OCI-LY1 (cell line): ENCODE data around the gene PRLR.

ENCODE experiments used
- H2AFZ ChIP-seq: fragments of 200-600 bp; sonication (generic), shearing (Covaris generic); 2 replicates; pipeline ENCODE4 v1.6.0; 2014; ENCODE audit warnings: antibody characterized with exemption, mild to moderate bottlenecking, low read length
- H3F3A ChIP-seq: fragments of 200-600 bp; sonication (generic), shearing (Covaris generic); 2 replicates; pipeline ENCODE4 v1.6.0; 2014; ENCODE audit warnings: mild to moderate bottlenecking, antibody characterized with exemption, low read length, moderate library complexity; ENCODE audit not compliant: insufficient read depth
- H3K27ac ChIP-seq: fragments of 200-600 bp; sonication (generic); 2 replicates; pipeline ENCODE4 v1.5.1; 2014; ENCODE audit warnings: low read length, mixed run types, mild to moderate bottlenecking, low read depth; ENCODE audit not compliant: poor library complexity, severe bottlenecking
- H3K27me3 ChIP-seq: fragments of 200-600 bp; sonication (generic); 2 replicates; pipeline ENCODE4 v1.6.0; 2014; ENCODE audit warnings: antibody characterized with exemption, mild to moderate bottlenecking, low read length, moderate library complexity; ENCODE audit not compliant: insufficient read depth
- H3K36me3 ChIP-seq: fragments of 200-600 bp; sonication (generic); 2 replicates; pipeline ENCODE4 v1.6.1; 2014; ENCODE audit warnings: mild to moderate bottlenecking, antibody characterized with exemption, low read length, moderate library complexity, mixed read lengths; ENCODE audit not compliant: insufficient read depth
- H3K4me1 ChIP-seq: fragments of 200-600 bp; sonication (generic); 2 replicates; pipeline ENCODE4 v1.5.1; 2014; ENCODE audit warnings: mild to moderate bottlenecking, low read length, moderate library complexity; ENCODE audit not compliant: insufficient read depth, severe bottlenecking
- H3K4me2 ChIP-seq: fragments of 200-600 bp; sonication (generic), shearing (Covaris generic); 2 replicates; pipeline ENCODE4 v1.6.1; 2014; ENCODE audit warnings: low read length
- H3K4me3 ChIP-seq: fragments of 200-600 bp; sonication (generic); 2 replicates; pipeline ENCODE4 v1.5.1; 2014; ENCODE audit warnings: low read length, low read depth, mild to moderate bottlenecking, mixed read lengths; ENCODE audit not compliant: poor library complexity, severe bottlenecking
- H3K79me2 ChIP-seq: fragments of 200-600 bp; shearing (Covaris generic); 2 replicates; pipeline ENCODE4 v1.6.1; 2016; ENCODE audit warnings: mixed run types, low read length, mixed read lengths; ENCODE audit not compliant: insufficient read depth
- H3K9ac ChIP-seq: fragments of 200-600 bp; sonication (generic), shearing (Covaris generic); 2 replicates; pipeline ENCODE4 v1.6.1; 2014; ENCODE audit warnings: mild to moderate bottlenecking, low read length, mixed read lengths
- H3K9me2 ChIP-seq: fragments of 200-600 bp; sonication (generic), shearing (Covaris generic); 2 replicates; pipeline ENCODE4 v1.6.1; 2014; ENCODE audit warnings: low read depth, mild to moderate bottlenecking, low read length, mixed read lengths
- H3K9me3 ChIP-seq: fragments of 200-600 bp; shearing (Covaris generic); 2 replicates; pipeline ENCODE4 v1.6.1; 2014; ENCODE audit warnings: low read length, mixed read lengths
- H4K20me1 ChIP-seq: fragments of 200-600 bp; sonication (generic), shearing (Covaris generic); 2 replicates; pipeline ENCODE4 v1.6.0; 2016; ENCODE audit warnings: mild to moderate bottlenecking, low read length; ENCODE audit not compliant: insufficient read depth
- CTCF ChIP-seq: fragments of 200-600 bp; sonication (generic), shearing (Covaris generic); IDR thresholded peaks from 2 replicates; pipeline ENCODE4 v1.5.1; 2017; ENCODE audit warnings: mild to moderate bottlenecking, antibody characterized with exemption, low read length, moderate library complexity, mixed read lengths
- EZH2 ChIP-seq: fragments of 200-600 bp; sonication (generic), shearing (Covaris generic); IDR thresholded peaks from 2 replicates; pipeline ENCODE4 v1.8.0; 2017; ENCODE audit warnings: borderline replicate concordance, mixed run types, mild to moderate bottlenecking, antibody characterized with exemption, low read length, moderate library complexity, mixed read lengths

Gene PRLR

GRCh38 chr5:35024911-35025510 lies 205.3 kb downstream of the PRLR start:
- no peaks in the 10 kb centered on the region for H3F3A ChIP-seq
- H3K79me2 ChIP-seq: no peaks in the 10 kb centered on the region
- H3K4me3 ChIP-seq: no peak overlapping the region
- no peaks in the 10 kb centered on the region for H3K9me2 ChIP-seq
- H3K27ac ChIP-seq: no peak overlapping the region
- no peak overlapping the region for H2AFZ ChIP-seq
- H3K4me2 ChIP-seq: no peak overlapping the region
- no peaks in the 10 kb centered on the region for H3K36me3 ChIP-seq
- H3K9ac ChIP-seq: no peak overlapping the region
- TF ChIP-seq EZH2 (no peak), CTCF (no peak)
- no peaks in the 10 kb centered on the region for H3K27me3 ChIP-seq
- H4K20me1 ChIP-seq: no peaks in the 10 kb centered on the region
- H3K9me3 ChIP-seq: no peaks in the 10 kb centered on the region
- no peaks in the 10 kb centered on the region for H3K4me1 ChIP-seq

- Histone ChIP-seq H3K4me2 (no peak overlapping the region), H4K20me1 (no peaks in the 10 kb centered on the region), H3K9me3 (no peaks in the 10 kb centered on the region), H2AFZ (no peak overlapping the region), H3K4me1 (no peaks in the 10 kb centered on the region), H3F3A (no peaks in the 10 kb centered on the region), H3K36me3 (no peaks in the 10 kb centered on the region), H3K4me3 (no peak overlapping the region), H3K79me2 (no peaks in the 10 kb centered on the region), H3K27me3 (no peaks in the 10 kb centered on the region), H3K9me2 (no peaks in the 10 kb centered on the region), H3K27ac (no peak overlapping the region), H3K9ac (no peak overlapping the region)
- TF ChIP-seq EZH2 (no peak), CTCF (no peak)
Observed at GRCh38 chr5:35023391-35024178, 206.7 kb downstream of the PRLR start.

- H3K27ac ChIP-seq: no peak overlapping the region
- no peak overlapping the region for H3K9ac ChIP-seq
- H3K27me3 ChIP-seq: no peaks in the 10 kb centered on the region
- no peaks in the 10 kb centered on the region for H3K9me3 ChIP-seq
- no peak overlapping the region for H3K4me2 ChIP-seq
- H4K20me1 ChIP-seq: no peaks in the 10 kb centered on the region
- no peaks in the 10 kb centered on the region for H3K4me1 ChIP-seq
- no peak overlapping the region for H3K4me3 ChIP-seq
- no peak overlapping the region for H2AFZ ChIP-seq
- no peaks in the 10 kb centered on the region for H3F3A ChIP-seq
- TF ChIP-seq EZH2 (no peak), CTCF (no peak)
- H3K79me2 ChIP-seq: no peaks in the 10 kb centered on the region
- no peaks in the 10 kb centered on the region for H3K36me3 ChIP-seq
- H3K9me2 ChIP-seq: no peaks in the 10 kb centered on the region
Observed at GRCh38 chr5:35016174-35017051, 213.9 kb downstream of the PRLR start.
